NCI-H82 treated with DMSO at 0.1 percent for 48 hours (cell line): ENCODE results near the gene TTLL12.

ENCODE experiments used
- DNase-seq: peaks from one replicate; lab custom pipeline; 2025; ENCODE audit not compliant: unreplicated experiment; lab: John Stamatoyannopoulos, UW

The TTLL12 gene

GRCh38 chr22:43131773-43132501, 55.0 kb downstream of the TTLL12 start:
- DNase-seq, result no peak

- no peak for DNase-seq
These were observed 57.2 kb downstream of the TTLL12 start for GRCh38 chr22:43129426-43130425.

- no peak for DNase-seq
These were observed 58.0 kb downstream of the TTLL12 start for GRCh38 chr22:43128928-43129424.

GRCh38 chr22:43128116-43128515, 58.8 kb downstream of the TTLL12 start:
- no peak for DNase-seq

GRCh38 chr22:43127166-43127908, 59.6 kb downstream of the TTLL12 start:
- no peak for DNase-seq

GRCh38 chr22:43126501-43127165, 60.3 kb downstream of the TTLL12 start:
- no peak for DNase-seq

GRCh38 chr22:43118953-43119458, 67.9 kb downstream of the TTLL12 start:
- DNase-seq, result no peak

- no peak for DNase-seq
These were observed 68.7 kb downstream of the TTLL12 start for GRCh38 chr22:43118024-43118849.

- no peak for DNase-seq
These were observed 70.0 kb downstream of the TTLL12 start for GRCh38 chr22:43116932-43117331.
